ENCODE measurements around the gene FUT8.

Gene FUT8

DNA sequence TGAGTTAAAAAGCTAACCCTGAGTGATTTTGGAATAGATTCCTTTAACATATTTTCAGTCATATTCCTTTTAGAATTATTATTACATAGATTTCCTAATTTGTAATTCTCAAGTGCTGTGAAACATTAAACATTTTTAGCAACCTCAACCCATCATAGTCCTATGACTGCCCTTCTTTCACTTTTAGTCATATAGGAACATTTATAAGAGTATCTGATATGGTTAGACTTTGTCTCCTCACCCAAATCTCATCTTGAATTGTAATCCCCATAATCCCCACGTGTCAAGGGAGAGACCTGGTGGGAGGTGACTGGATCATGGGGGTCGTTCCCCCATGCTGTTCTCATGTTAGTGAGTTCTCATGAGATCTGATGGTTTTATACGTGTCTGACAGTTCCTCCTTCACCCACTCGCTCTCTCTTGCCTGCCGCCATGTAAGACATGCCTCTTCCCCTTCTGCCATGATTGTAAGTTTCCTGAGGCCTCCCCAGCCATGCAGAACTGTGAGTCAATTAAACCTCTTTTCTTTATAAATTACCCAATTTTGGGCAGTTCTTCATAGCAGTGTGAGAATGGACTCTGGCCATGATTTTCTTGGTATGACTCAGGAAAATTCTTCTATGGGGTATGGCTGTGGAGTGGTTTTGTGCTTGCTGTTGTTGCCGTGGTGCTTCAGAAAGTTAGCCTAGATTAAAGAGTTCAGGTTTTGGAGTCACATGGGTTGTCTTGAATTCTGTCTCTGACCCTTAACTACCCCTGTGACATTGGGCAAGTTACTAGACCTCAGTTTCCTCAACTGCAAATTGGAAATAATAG is 83.9 kb downstream of the FUT8 start:
- no peak for DNase-seq

DNA sequence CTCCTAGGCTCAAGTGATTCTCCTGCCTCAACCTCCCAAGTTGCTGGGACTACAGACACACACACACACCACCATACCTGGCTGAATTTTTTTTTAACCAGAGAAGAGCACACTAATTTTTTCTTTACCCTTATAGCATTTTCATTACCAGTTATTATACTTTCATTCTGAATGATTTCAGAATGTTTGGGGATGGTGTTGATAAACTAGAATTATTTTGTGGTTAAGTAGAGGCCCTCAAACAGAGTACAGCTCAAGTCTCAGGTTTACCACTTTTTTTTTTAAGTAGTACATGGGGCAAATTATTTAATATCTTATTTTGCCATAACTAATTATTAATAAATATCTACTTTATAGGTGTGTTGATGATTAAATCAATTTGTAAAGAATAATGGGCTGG is 86.6 kb downstream of the FUT8 start:
- no peak for DNase-seq

DNA sequence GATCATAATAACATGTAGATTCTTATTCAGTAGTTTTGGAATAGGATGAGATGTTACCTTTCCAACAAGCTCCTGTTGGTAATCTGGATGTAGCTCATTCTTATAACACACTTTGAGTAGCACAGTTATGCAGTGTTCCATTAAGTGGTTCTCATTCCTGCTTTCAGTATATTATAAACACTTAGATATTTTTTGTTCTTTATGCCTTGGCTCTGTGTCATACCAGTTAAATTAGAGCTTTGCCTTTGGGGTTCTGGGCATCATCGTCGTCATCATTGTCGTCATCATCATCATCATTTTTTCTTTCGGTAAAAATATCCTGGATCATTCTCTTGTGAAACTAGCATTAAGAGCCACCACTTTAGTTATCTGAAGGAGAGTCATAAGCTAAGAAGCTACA is 87.5 kb downstream of the FUT8 start:
- DNase-seq: no peak

DNA sequence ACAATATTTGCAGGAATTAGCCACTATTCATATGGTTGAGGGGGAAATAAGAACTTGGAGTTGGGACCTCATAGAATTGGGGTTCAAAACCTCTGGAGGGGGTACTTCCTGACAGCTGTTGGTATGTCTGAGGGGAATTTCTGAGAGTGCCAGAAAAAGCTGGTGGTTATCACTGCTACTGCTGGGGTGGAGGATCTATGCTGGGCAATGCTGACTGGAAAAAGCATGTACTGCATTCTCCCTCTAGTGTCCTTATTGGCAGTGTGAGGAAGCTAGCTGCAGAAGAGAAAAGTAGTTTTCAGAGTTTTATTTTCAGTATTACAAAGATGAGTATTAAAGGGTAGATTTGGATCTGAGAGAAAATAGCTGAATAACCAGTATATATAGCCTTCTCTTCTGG is 88.8 kb downstream of the FUT8 start:
- DNase-seq: no peak

DNA sequence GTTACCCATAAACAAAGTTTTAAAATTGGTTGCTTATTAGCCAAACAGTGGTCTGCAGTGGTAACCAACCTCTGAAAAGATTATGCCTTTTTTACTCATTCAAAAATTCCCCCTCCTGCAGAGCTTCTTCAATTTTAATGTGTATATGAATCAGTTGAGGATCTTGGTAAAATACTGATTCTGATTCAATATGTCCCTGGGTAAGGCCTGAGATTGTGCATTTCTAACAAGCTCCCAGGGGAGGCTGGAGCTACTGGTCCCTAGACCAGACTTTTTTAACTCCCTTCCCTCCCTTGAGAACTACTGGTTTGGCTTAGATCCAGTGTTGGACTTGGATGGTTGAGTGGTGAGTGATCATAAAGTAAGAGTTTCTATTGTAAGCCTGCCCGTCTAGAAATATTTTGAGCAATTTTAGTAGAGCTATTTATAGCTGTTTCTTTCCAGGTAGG is 90.2 kb downstream of the FUT8 start:
- DNase-seq: no peak

DNA sequence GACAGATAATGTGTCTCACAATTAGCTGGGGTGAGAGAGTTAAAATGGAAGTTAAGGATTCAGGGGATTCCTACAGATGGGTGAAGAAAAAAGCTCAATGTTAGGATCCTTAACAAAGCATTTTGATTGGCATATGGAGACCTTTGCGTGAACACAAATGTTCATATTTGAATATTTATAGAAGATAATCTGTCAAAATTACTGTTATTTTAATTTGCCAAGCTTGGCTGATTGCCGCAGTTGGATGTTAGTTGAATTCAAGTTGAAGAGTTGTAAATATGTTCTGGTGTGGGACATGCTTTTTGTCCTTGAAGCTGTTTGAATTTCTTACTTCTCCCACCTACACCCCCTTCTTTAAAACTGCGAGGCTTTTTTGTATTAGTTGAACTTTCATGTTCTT is 91.2 kb downstream of the FUT8 start:
- DNase-seq: no peak

DNA sequence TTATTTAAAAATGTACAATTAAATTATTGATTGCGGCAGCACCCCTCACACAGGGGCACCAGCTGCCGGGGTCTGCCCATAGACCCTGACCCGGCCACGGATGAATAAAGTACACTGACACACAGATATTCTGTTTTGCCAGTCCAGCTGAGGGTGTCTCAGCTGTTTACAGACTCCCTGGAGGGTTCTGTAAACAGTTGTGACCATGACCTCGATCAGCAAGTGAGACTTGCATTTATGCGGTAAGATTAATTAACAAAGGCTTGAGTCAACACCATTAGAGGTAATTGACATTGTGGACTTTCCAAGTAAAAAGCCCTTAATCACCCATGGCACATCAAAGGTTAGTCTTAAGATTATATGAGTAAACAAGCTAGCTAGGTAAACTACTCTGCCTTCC is 94.3 kb downstream of the FUT8 start:
- DNase-seq: no peak

DNA sequence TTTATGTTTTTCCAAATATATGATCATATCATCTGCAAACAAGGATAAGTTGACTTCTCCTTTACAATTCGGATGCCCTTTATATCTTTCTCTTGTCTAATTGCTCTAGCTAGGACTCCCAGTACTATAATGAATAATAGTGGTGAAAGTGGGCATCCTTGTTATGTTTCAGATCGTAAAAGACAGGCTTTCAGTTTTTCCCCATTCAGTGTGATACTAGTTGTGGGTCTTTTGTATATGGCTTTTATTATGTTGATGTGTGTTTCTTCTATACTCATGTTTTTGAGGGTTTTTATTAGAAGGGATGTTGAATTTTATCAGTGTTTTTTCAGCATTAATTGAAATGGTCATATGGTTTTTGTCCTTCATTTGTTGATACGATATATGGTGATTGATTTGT is 97.3 kb downstream of the FUT8 start:
- DNase-seq: no peak

DNA sequence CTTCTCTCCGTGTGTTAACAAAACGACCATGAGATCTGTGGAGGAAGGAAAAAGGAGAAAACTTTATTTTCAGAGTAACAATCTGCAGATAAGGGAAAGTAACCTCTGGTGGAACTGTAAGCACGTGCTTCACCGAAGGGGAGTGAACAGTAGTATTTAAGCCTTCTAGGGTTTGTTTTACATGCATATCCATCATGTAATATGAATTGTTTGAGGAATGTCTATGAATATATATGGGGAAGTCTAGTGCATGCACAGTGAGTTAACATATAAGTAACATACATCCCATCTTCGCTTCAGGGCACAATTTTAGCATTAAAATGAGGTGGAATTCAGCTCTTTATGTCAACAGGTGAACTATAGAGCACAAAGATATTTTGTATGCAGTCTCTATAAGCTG is 101.1 kb downstream of the FUT8 start:
- no peak for DNase-seq

DNA sequence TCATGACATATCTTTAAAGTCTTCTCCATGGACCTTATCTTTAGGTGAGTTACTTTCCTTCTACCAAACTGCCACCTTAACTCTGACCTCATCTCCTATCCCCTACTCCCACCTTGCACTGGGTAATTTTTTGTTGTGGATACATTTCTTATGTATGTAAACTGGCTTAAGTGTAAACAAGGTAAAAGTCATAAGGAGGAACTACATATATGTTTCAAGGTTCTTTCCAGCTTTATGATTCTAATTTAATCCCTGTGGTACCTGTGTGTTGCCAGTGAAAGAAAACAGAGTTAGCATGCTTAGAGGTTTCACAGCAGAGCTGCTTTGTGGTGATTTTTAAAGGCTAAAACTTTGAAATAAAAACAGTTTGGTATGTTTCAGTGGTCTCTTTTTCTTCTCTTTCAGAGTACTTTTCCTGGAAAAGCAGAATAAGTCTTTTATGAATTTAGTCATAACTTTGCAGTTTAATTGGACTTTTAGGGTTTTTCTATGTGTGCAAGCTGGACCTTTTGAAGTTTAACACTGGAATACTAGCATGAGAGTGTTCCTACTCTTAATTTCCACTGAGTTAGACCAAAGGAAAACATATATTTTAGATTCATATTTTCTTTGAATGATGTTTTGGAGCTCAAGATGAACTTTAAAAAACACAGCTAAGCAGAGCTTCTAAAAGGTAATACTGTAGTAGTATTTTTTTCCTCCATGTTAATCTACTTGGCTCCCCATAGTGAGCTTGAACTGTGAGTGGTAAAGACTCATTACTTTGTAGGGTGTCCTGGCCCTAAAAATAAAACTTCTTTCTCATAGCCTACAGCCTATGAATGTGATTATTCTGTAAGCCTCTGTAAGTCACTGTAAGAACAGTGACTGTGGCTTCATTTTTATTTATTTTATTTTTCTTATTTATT is 105.4 kb downstream of the FUT8 start:
- no peak for DNase-seq

DNA sequence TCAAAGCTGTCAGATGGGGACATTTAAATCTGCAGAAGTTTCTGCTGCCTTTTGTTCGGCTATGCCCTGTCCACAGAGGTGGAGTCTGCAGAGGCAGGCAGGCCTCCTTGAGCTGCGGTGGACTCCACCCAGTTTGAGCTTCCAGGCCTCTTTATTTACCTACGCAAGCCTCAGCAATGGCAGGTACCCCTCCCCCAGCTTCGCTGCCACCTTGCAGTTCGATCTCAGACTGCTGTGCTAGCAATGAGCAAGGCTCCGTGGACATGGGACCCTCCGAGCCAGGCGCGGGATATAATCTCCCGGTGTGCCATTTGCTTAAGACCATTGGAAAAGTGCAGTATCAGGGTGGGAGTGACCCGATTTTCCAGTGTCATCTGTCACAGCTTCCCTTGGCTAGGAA is 115.5 kb downstream of the FUT8 start:
- no peak for DNase-seq

DNA sequence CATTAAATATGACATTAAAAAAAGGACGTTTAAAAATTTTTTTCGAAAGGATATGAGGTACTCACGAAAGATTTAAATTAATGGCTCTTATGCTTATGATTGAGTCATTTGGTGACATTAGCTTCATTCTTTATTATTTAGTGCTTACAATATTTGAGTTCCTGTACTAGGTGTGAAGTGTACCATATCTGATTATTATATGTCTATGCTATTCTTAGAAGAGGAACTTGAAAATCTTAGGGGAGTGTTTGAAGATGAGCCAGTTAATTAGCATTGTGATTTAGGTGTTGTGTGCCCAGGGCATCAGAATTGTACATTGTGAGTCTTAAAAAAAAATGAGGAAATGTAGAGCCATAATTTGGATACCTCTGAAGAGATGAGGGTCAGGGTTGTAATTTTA is 118.6 kb downstream of the FUT8 start:
- DNase-seq: no peak

DNA sequence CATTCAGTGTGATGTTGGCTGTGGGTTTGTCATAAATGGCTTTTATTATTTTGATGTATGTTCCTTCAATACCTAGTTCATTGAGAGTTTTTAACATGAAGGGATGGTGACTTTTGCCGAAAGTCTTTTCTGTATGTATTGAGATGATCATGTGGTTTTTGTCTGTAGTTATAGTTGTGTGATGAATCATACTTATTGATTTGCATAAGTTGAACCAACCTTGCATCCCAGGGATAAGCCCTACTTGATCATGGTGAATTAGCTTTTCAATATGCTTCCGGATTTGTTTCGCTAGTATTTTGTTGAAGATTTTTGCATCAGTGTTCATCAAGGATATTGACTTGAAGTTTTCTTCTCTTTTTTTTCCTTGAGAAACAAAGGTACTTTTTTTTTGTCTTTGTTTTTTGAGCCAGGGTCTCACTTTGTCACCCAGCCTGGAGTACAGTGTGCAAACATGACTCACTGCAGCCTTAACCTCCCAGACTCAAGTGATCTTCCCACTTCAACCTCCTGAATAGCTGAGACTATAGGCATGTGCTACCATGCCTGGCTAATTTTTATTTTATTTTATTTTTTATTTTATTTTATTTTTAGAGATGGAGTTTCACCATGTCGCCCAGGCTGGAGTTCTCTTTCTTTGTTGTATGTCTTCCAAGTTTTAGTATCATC is 121.3 kb downstream of the FUT8 start:
- DNase-seq: no peak

DNA sequence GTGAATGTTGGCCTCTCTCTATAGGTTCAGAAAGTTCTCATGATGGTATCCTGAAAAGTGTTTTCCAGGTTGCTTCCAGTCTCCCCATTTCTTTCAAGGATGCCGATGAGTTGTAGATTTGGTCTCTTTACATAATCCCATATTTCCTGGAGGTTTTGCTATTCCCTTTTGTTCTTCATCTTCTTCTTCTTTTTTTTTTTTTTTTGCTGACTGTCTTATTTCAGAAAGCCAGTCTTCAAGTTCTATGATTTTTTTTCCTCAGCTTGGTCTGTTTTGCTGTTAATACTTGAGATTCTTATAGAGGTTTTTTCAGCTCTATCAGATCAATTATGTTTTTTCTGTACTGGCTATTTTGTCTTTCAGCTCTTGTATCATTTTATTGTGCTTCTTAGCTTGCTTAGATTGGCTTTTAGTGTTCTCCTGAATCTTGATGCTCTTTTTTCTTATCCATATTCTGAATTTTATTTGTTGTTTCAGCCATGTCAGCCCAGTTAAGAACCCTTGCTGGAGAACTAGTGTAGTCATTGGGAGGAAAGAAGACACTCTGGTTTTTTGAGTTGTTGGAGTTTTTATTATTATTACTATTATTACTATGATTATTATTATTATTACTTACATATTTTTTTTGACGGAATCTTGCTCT is 124.4 kb downstream of the FUT8 start:
- no peak for DNase-seq

DNA sequence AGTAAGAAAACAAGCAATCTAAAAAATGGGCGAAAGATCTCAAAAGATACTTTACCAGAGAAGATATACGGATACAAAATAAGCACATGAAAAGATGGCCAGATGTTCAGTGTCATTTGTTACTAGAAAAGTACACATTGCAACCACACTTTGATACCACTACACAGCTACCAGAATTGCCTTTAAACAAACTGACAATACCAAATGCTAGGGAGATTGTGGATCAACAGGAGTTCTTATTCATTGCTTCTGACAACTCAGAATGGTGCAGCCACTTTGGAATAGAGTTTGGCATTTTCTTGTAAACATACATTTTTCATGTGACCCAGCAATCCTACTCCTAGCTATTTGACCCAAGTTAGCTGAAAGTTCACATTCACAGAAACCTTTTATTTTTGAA is 136.3 kb downstream of the FUT8 start:
- no peak for DNase-seq

DNA sequence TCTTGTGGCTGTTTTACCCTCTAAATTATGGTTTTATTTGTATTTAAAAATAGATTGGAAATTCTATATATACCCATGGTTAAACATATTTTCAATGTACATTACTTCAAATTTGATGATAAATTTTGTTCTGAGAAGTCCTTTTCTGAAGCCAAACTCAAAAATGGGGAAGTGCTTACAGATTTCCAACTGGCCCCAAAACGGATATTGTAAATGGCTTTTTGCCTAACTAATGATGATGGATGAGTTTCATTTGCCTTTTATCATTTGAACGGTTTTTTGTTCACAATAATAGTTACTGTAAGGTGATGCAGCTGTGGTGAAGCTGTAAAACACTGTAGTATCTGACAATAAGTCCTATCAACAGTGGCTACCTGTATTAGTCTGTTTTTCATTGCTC is 136.9 kb downstream of the FUT8 start:
- DNase-seq: no peak

DNA sequence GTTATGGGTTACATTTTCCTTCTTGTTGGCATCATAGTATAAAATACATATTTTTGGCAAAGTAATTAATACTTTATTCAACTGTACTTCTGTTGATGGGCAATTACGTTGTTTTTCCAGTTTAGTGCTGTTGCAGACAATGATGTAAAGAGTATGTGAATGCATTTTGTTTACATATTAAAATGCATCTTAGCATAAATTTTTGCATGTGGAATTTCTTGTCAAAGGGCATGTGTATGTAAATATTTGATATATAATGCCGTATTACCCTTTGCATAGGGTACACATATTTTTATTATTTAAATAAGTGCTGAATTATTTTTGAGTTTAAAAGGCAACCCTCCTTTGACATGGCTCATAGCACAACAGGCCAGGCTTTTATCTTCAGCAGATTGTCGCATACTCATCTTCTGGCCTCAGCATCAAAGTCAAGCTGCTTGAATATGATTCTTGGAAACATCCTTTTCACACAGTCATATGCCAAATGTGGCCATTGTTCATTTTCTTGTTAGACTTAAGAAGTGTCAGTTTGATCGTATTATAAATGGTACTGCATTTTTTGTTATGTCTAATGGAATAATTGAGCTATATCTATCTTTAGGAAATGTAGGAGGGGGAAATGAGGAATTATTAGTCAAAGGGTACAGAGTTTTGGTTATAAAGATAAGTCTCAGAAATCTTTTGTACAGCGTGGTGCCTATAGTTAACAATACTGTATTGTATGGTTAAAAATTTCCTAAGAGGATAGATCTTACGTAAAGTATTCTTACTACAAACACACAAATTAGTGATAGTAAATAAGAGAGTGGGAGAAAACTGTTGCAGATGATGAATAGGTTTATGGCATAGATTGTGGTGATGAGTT is 138.5 kb downstream of the FUT8 start:
- no peak for DNase-seq

DNA sequence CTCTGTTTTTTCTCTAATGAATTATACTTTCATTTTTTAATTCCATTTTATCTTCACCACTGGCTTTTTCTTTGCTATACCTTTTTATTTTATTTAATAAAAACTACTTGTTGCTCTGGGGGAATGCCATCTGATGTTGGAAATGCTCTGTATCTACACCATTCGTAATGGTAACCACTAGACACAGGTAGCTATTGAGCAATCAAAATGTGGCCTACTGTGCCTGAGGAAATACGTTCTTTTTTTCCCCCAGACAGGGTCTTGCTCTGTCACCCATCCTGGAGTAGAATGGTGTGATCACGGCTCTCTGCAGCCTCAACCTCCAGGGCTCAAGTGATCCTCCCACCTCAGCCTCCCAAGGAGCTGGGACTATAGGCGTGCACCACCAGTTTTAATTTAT is 140.2 kb downstream of the FUT8 start:
- DNase-seq: no peak

DNA sequence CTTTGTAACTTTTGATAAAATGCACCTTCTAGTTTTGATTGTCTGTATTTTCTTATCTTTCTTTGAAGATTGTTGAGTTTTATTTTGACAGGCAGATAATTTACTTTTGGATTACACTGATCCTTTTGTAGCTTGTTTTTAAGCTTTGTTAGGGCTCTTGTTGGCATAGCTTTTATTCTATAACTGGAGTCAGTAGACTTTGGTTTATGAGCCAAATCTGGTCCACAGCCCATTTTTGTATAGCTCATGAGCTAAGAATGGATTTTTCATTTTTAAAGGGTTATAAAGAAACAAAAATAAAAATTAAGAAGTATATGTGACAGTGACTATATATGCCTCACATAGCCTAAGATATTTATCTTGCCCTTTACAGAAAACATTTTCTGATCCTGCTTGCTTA is 142.3 kb downstream of the FUT8 start:
- DNase-seq: no peak

DNA sequence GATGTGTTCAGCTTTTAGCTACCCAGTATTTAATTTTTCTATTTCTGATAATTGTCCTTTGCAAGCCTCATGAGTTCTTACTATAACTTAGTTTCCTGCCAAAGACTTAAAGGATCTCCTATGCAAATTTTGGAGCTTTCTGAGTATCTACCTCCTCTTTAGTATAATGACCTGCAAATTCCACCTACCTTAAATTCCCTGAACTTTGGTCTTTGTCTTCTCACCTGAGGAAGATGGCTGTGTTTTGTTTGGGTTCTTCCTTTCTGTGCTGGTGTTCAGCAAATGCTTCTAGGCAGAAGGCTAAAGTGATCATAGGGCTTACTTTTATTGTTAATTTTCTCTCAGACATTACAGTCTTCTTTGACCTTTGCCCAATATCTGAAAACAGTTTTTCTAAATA is 142.8 kb downstream of the FUT8 start:
- no peak for DNase-seq

DNA sequence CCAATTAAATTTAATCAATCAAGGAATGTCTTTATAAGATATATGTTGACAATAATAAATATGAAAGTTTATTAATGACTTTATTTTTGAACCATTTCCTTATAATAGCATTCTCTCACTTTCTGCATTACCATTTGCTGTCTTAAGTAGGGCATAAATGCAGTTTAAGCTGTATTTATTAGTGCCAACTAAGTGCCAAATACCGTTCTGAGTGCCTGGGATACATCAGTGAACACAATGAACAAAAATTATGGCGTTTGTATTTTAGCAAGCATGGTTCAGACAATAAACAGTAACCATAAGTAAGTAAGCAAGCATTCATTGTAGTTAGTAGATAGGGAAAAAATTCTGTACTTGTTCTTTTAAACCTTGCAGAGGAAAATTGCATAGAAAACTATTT is 145.8 kb downstream of the FUT8 start:
- no peak for DNase-seq

Data from activated CD8-positive, alpha-beta memory T cell treated with anti-CD3 and anti-CD28 coated beads for 24 hours (primary cell).